Spleen (tissue), 11 donors: ENCODE data around the gene SLC8B1. TPM values are rescaled to one million over a fixed set of nuclear protein-coding genes. Genes with fewer than 3 reads are reported as not detected.

ENCODE experiments used
- DNase-seq: peaks from one replicate; pipeline ENCODE4 v3.0.0-alpha.2; 2020
- H3K27ac ChIP-seq, 8 donors: fragments of 200-600 bp; sonication (generic) in 7 of 8; 1 replicate in 4 of 8; 2 replicates in 4 of 8; pipeline versions ENCODE4 v1.5.0 to v1.8.0; 2016 to 2021; ENCODE audit warnings: inconsistent platforms in 4 of 8, mild to moderate bottlenecking in 4 of 8, moderate library complexity in 1 of 8
- H3K27me3 ChIP-seq, 7 donors: fragments of 200-600 bp; sonication (generic) in 6 of 7; replicated peaks in 1 of 7; 1 replicate in 4 of 7; 2 replicates in 3 of 7; pipeline versions ENCODE4 v1.5.0 to v1.8.0; 2016 to 2021; ENCODE audit warnings: inconsistent platforms in 3 of 7, mild to moderate bottlenecking in 1 of 7
- H3K36me3 ChIP-seq, 6 donors: fragments of 200-600 bp; sonication (generic) in 5 of 6; 1 replicate in 4 of 6; 2 replicates in 2 of 6; pipeline versions ENCODE4 v1.5.0 to v1.8.0; 2016 to 2021; ENCODE audit warnings: inconsistent platforms in 2 of 6
- H3K4me1 ChIP-seq, 6 donors: fragments of 200-600 bp; sonication (generic) in 5 of 6; 1 replicate in 3 of 6; 2 replicates in 3 of 6; pipeline versions ENCODE4 v1.5.0 to v1.8.0; 2016 to 2021; ENCODE audit warnings: inconsistent platforms in 3 of 6
- H3K4me3 ChIP-seq, 8 donors: fragments of 200-600 bp; sonication (generic) in 7 of 8; 1 replicate in 4 of 8; 2 replicates in 4 of 8; pipeline versions ENCODE4 v1.5.0 to v1.8.0; 2016 to 2021; ENCODE audit warnings: inconsistent platforms in 4 of 8, mild to moderate bottlenecking in 4 of 8, moderate library complexity in 2 of 8
- H3K9me3 ChIP-seq, 8 donors: fragments of 200-600 bp; sonication (generic) in 7 of 8; 1 replicate in 4 of 8; 2 replicates in 4 of 8; pipeline versions ENCODE4 v1.5.0 to v1.8.0; 2016 to 2021; ENCODE audit warnings: inconsistent platforms in 4 of 8
- POLR2A ChIP-seq, 3 donors: fragments of 450-650 bp; IDR thresholded peaks; one replicate each; pipeline ENCODE4 v1.5.1; 2017; ENCODE audit warnings: antibody characterized with exemption in 3 of 3, mild to moderate bottlenecking in 1 of 3
- POLR2AphosphoS5 ChIP-seq, 3 donors: sonication (generic); formaldehyde crosslinking; IDR thresholded peaks; one replicate each; pipeline ENCODE4 v1.5.1; 2017; ENCODE audit warnings: antibody characterized with exemption in 3 of 3
- WGBS, 5 donors: extraction: QIAGEN DNeasy Blood & Tissue Kit in 3 of 5; methylation state at CpG; one replicate each; pipeline versions ENCODE4 v1.1.5 to v1.1.7; 2013 to 2018; 5-methylcytosine and 5-hydroxymethylcytosine counted together
- intact Hi-C: fragments of 100-400 bp; cut with DNase I; formaldehyde crosslinking; loops from one replicate; pipeline ENCODE4 v1.15.0; 2023; ENCODE audit warnings: low total_unique reads
- polyA plus RNA-seq, 3 donors: library from polyadenylated mRNA; stranded (reverse); fragments of 200-250 nt; gene quantifications; one replicate each; pipeline ENCODE4 v1.2.1, GENCODE V29; 2013
- total RNA-seq, 7 donors: library from RNA; depleted of rRNA in 3 of 7; stranded (reverse); fragments of >200 nt in 3 of 7; fragmentation: NEBNext Ultra II Directional in 4 of 7; extraction: Animal tissue kit (Norgen Biotek cat#: 25700) in 4 of 7; gene quantifications; one replicate each; pipeline versions ENCODE4 v1.1.0 to v1.2.1, GENCODE V29; 2016 to 2021
- TF ChIP-seq, protein P1 (sequence below), 11 experiments: fragments of 200-600 bp in 7 of 11; fragments of 450-650 bp in 4 of 11; sonication (generic) in 4 of 11; IDR thresholded peaks in 8 of 11; conservative IDR thresholded peaks in 3 of 11; 1 replicate in 7 of 11; 2 replicates in 4 of 11; pipeline versions ENCODE4 v1.4.0 to v1.8.0; 2016 to 2021; ENCODE audit warnings: antibody characterized with exemption in 11 of 11, inconsistent platforms in 4 of 11, mild to moderate bottlenecking in 1 of 11
- donor health status: healthy with polysubstance abuse.
- donor health status: DM: no; HTN: no; CAD: no; lungs with moderate emphysema.
- donor health status: DM: no; HTN: no; CAD: no.
- donor health status: Bipolar disorder and iron deficiency.
- donor health status: healthy.
- donor health status: DM: no; HTN: no; CAD: no.
- donor health status: DM: yes; HTN: yes; CAD: no.

The SLC8B1 gene
- total and polyA plus RNA-seq, 10 donors, result 15.0 to 126 (median 71.1) TPM

DNA sequence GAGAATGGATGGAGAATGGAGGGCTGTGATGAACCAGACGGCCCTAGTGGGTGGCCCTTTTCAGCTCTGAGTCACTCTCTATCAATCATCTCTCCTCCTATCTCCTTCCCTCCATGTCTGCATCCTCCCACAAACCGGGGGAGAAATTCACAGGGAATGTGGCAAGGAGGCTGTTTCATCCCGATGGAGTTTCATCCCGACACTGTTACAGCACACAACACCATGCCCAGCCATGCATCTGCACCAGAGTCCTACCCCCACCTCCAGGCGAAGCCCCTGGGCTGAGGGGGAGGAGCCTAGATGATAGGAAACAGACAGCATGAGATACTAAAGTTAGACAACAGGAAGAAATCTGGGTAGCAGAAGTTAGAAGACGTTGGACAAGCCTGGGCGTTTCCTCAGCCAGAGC lies 20.8 kb downstream of the SLC8B1 start:
- no peak for DNase-seq
- TF ChIP-seq POLR2A (IDR thresholded peaks at IDR 0.05), result no peak
- no peak for TF ChIP-seq POLR2AphosphoS5 (IDR thresholded peaks at IDR 0.05)
- TF ChIP-seq, protein P1, sequence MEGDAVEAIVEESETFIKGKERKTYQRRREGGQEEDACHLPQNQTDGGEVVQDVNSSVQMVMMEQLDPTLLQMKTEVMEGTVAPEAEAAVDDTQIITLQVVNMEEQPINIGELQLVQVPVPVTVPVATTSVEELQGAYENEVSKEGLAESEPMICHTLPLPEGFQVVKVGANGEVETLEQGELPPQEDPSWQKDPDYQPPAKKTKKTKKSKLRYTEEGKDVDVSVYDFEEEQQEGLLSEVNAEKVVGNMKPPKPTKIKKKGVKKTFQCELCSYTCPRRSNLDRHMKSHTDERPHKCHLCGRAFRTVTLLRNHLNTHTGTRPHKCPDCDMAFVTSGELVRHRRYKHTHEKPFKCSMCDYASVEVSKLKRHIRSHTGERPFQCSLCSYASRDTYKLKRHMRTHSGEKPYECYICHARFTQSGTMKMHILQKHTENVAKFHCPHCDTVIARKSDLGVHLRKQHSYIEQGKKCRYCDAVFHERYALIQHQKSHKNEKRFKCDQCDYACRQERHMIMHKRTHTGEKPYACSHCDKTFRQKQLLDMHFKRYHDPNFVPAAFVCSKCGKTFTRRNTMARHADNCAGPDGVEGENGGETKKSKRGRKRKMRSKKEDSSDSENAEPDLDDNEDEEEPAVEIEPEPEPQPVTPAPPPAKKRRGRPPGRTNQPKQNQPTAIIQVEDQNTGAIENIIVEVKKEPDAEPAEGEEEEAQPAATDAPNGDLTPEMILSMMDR (IDR thresholded peaks at IDR 0.05 in 8 of 11, conservative IDR thresholded peaks at IDR 0.05 in 3 of 11), result no peak
- Histone ChIP-seq H3K36me3 (peaks cover 0 to 100% (median 98%) of the 10 kb centered on the region in 6 donors), H3K4me3 (no peak overlapping the region), H3K27me3 (no peaks in the 10 kb centered on the region), H3K9me3 (no peaks in the 10 kb centered on the region), H3K4me1 (no peaks in the 10 kb centered on the region), H3K27ac (no peak overlapping the region)
- 67 to 76% (median 74%) methylated on average over 7 of the region's 7 CpGs for WGBS, 5 donors
- intact Hi-C loops, result no loop called here

DNA sequence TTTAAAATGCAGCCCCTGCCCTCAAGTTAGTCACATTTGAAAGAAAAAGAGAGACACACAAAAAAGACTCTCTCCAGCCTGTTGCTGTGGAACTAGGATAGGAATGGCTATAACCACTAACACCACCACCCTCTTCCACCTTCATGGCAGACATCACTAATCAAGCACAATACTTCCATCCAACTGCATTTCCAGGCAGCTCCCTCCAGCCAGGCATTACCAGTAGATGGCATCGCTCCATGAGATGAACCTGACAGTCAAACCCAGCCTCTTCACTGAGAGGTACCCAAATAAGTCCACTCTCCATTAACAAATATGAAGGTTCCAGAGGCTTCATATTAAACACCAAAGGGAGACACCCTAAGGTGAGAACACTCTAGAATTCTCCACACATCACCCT lies 24.4 kb downstream of the SLC8B1 start:
- Histone ChIP-seq H3K4me1 (no peaks in the 10 kb centered on the region), H3K9me3 (no peaks in the 10 kb centered on the region), H3K27ac (no peak overlapping the region), H3K36me3 (peaks cover 0 to 100% (median 98%) of the 10 kb centered on the region in 6 donors), H3K4me3 (no peak overlapping the region), H3K27me3 (no peaks in the 10 kb centered on the region)
- TF ChIP-seq POLR2AphosphoS5 (IDR thresholded peaks at IDR 0.05) (no peak), POLR2A (IDR thresholded peaks at IDR 0.05) (no peak)
- TF ChIP-seq, protein P1 (IDR thresholded peaks at IDR 0.05 in 8 of 11, conservative IDR thresholded peaks at IDR 0.05 in 3 of 11), result no peak
- intact Hi-C loops, result no loop called here
- 93 to 100% (median 98%) methylated on average over 1 of the region's 1 CpG for WGBS, 5 donors
- no peak for DNase-seq

DNA sequence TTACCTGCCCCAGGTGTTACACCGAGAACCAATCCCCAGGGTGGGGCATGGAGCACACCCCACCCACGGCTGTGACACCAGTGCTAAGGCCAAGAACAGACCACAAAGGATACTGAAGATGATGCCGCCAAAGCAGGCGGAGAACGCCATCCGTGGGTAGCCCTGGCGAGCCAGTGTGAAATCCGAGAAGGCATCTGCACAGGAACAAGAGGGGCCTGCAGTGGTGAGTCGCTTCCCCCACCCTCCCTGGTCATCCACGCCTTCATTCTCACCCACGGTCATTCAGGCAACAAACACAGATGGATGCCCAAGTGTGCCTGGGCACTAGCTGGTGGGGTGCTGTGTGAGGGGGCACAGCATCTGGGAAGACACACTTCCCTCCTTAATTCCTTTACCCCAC lies 28.5 kb downstream of the SLC8B1 start:
- no peak for DNase-seq
- no peaks in the 10 kb centered on the region for H3K9me3 ChIP-seq
- H3K4me1 ChIP-seq, result peaks cover 0 to 14% (median 0%) of the 10 kb centered on the region in 6 donors
- no peak overlapping the region for H3K4me3 ChIP-seq
- no peaks in the 10 kb centered on the region for H3K27me3 ChIP-seq
- TF ChIP-seq POLR2AphosphoS5 (IDR thresholded peaks at IDR 0.05) (no peak), POLR2A (IDR thresholded peaks at IDR 0.05) (no peak)
- TF ChIP-seq, protein P1 (IDR thresholded peaks at IDR 0.05 in 8 of 11, conservative IDR thresholded peaks at IDR 0.05 in 3 of 11), result no peak
- WGBS, 5 donors, result 83 to 94% (median 92%) methylated on average over 11 of the region's 11 CpGs
- intact Hi-C loops, result no loop called here
- peaks cover 4 to 100% (median 88%) of the 10 kb centered on the region in 6 donors for H3K36me3 ChIP-seq
- no peak overlapping the region for H3K27ac ChIP-seq

DNA sequence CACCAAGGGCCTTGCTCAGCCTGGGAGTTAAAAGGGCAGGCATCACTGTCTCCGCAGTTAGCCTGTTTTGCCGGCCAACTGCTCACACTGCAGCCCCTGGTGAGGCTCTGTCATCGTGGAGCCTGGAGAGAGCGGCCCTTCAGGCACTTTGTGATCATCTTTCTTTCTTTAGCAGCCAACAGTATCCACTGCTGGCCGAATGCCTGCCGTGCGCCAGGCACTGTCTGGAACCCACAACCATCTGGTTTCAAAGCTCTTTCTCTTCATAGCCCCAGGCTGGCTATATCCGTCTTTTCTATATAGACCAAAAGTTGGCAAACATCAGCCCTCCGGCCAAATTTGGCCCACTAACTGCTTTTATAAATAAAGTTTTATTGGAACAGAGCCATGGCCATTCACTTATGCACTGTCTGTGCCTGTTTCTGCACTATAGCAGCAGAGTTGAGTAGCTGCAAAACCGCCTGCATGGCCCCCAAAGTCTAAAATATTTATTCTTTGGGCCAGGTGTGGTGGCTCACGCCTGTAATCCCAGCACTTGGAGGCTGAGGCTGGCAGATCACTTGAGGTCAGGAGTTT lies 29.5 kb downstream of the SLC8B1 start:
- no peak overlapping the region for H3K27ac ChIP-seq
- intact Hi-C loops, result no loop called here
- 94 to 98% (median 96%) methylated on average over 8 to 11 of the region's 11 CpGs for whole genome bisulfite sequencing, 5 donors
- H3K4me3 ChIP-seq, result no peak overlapping the region
- peaks cover 0 to 14% (median 0%) of the 10 kb centered on the region in 6 donors for H3K4me1 ChIP-seq
- peaks cover 4 to 100% (median 82%) of the 10 kb centered on the region in 6 donors for H3K36me3 ChIP-seq
- no peaks in the 10 kb centered on the region for H3K27me3 ChIP-seq
- TF ChIP-seq POLR2A (IDR thresholded peaks at IDR 0.05), result no peak
- TF ChIP-seq, protein P1 (IDR thresholded peaks at IDR 0.05 in 8 of 11, conservative IDR thresholded peaks at IDR 0.05 in 3 of 11), result no peak
- TF ChIP-seq POLR2AphosphoS5 (IDR thresholded peaks at IDR 0.05), result no peak
- no peaks in the 10 kb centered on the region for H3K9me3 ChIP-seq
- DNase-seq, result no peak
